ENCODE results near the gene EPGN. TPM values are rescaled to one million over a fixed set of nuclear protein-coding genes. Genes with fewer than 3 reads are reported as not detected.

The EPGN gene
- polyA plus RNA-seq, 2 of the 4 experiments (the other 2 are of a cell fraction): not detected

- Histone ChIP-seq H3K27ac (no peak overlapping the region), H3K4me1 (no peaks in the 10 kb centered on the region), H3K4me3 (no peak overlapping the region), H3K9me3 (no peaks in the 10 kb centered on the region), H3K4me2 (no peak overlapping the region)
- WGBS (ENCODE audit: missing lambda C conversion rate): 60% methylated on average over 1 of the region's 1 CpG
- ChIA-PET POLR2A (no interaction called here), CTCF (no interaction called here)
- ATAC-seq (no peak), DNase-seq (ENCODE audit: low read depth in 1 of 2, low spot score in 1 of 2) (no peak), FAIRE-seq (no peak)
- TF ChIP-seq CHD4 (IDR thresholded peaks at IDR 0.05; ENCODE audit: borderline replicate concordance) (no peak), TP53 (CRISPR knock-in tag; IDR thresholded peaks at IDR 0.05) (no peak), POLR2AphosphoS2 (conservative IDR thresholded peaks at IDR 0.05; ENCODE audit: low read length) (no peak)
Observed at GRCh38 chr4:74260036-74260435, 48.2 kb upstream of the EPGN start.

GRCh38 chr4:74262522-74262921 lies 45.7 kb upstream of the EPGN start:
- Histone ChIP-seq H3K4me3 (no peak overlapping the region), H3K4me2 (no peak overlapping the region), H3K4me1 (no peaks in the 10 kb centered on the region; the same call in 2 of the 3 replicates), H3K9me3 (no peaks in the 10 kb centered on the region), H3K27ac (no peak overlapping the region)
- no peak for FAIRE-seq
- no peak for ATAC-seq
- TF ChIP-seq ESRRA (IDR thresholded peaks at IDR 0.05; ENCODE audit: borderline replicate concordance, low read length) (no peak), GATA3 (IDR thresholded peaks at IDR 0.05; ENCODE audit: borderline replicate concordance) (no peak), RAD21 (conservative IDR thresholded peaks at IDR 0.05 in 1 of 2, IDR thresholded peaks at IDR 0.05 in 1 of 2) (no peak), JUNB (IDR thresholded peaks at IDR 0.05) (no peak), RFX5 (IDR thresholded peaks at IDR 0.05) (no peak), PBX3 (IDR thresholded peaks at IDR 0.05) (no peak)
- no peak for DNase-seq (ENCODE audit: low read depth in 1 of 2, low spot score in 1 of 2)
- POLR2A ChIA-PET: no interaction called here
- CTCF ChIA-PET: no interaction called here

GRCh38 chr4:74263551-74263950 lies 44.7 kb upstream of the EPGN start:
- FAIRE-seq (no peak), DNase-seq (ENCODE audit: low read depth in 1 of 2, low spot score in 1 of 2) (no peak), ATAC-seq (no peak)
- Histone ChIP-seq H3K9me3 (no peaks in the 10 kb centered on the region), H3K4me3 (no peak overlapping the region), H3K27ac (no peak overlapping the region), H3K4me2 (no peak overlapping the region), H3K4me1 (peaks cover 2% of the 10 kb centered on the region; the same call in 1 of the 3 replicates)
- ChIA-PET CTCF (no interaction called here), POLR2A (no interaction called here)
- TF ChIP-seq TP53 (CRISPR knock-in tag; IDR thresholded peaks at IDR 0.05) (no peak), ZC3H11A (IDR thresholded peaks at IDR 0.05) (no peak), EHF (CRISPR knock-in tag; IDR thresholded peaks at IDR 0.05) (no peak), HEYL (CRISPR knock-in tag; IDR thresholded peaks at IDR 0.05) (no peak), PHF8 (IDR thresholded peaks at IDR 0.05; ENCODE audit: borderline replicate concordance, low read depth) (no peak), ELK1 (IDR thresholded peaks at IDR 0.05; ENCODE audit: low read depth, low read length) (no peak), E2F6 (IDR thresholded peaks at IDR 0.05; ENCODE audit: borderline replicate concordance, low read depth) (no peak), CHD4 (IDR thresholded peaks at IDR 0.05; ENCODE audit: borderline replicate concordance) (no peak), BHLHE40 (IDR thresholded peaks at IDR 0.05; ENCODE audit: low read depth, low read length) (no peak), NPAS2 (CRISPR knock-in tag; IDR thresholded peaks at IDR 0.05; ENCODE audit: borderline replicate concordance) (no peak), HDAC2 (IDR thresholded peaks at IDR 0.05) (no peak), KDM1A (IDR thresholded peaks at IDR 0.05; ENCODE audit: low read depth) (no peak), FOSL2 (IDR thresholded peaks at IDR 0.05) (no peak), FOSL2 (CRISPR knock-in tag; IDR thresholded peaks at IDR 0.05) (no peak), RNF2 (IDR thresholded peaks at IDR 0.05; ENCODE audit: borderline replicate concordance, low read depth) (no peak), RCOR1 (IDR thresholded peaks at IDR 0.05; ENCODE audit: low read depth, low read length) (no peak), BCL3 (IDR thresholded peaks at IDR 0.05) (no peak), EHMT2 (IDR thresholded peaks at IDR 0.05; ENCODE audit: low read depth) (no peak)
